22Rv1 (cell line): ENCODE data around the gene COIL.

Experiments
- CTCF ChIP-seq: fragments of 450-650 bp; IDR thresholded peaks from 2 replicates; pipeline ENCODE4 v1.5.1; 2017; ENCODE audit warnings: mild to moderate bottlenecking
- ZFX ChIP-seq: fragments of 450-650 bp; IDR thresholded peaks from 2 replicates; pipeline ENCODE4 v1.6.1; 2017; ENCODE audit warnings: antibody characterized with exemption, borderline replicate concordance

GRCh38 chr17:56898874-56899273 is 62.0 kb downstream of the COIL start:
- TF ChIP-seq CTCF, result no peak
- no peak for TF ChIP-seq ZFX
